ENCODE results near the gene PCDHB4. TPM values are rescaled to one million over a fixed set of nuclear protein-coding genes. Genes with fewer than 3 reads are reported as not detected.
"Not testable (repeated sequence)": the region's sequence is repeated elsewhere in the genome, so short reads cannot be mapped to it uniquely, and the experiment has no call there.

Gene PCDHB4
- total and polyA plus RNA-seq, 5 donors from 2014 or later, result not detected

DNA sequence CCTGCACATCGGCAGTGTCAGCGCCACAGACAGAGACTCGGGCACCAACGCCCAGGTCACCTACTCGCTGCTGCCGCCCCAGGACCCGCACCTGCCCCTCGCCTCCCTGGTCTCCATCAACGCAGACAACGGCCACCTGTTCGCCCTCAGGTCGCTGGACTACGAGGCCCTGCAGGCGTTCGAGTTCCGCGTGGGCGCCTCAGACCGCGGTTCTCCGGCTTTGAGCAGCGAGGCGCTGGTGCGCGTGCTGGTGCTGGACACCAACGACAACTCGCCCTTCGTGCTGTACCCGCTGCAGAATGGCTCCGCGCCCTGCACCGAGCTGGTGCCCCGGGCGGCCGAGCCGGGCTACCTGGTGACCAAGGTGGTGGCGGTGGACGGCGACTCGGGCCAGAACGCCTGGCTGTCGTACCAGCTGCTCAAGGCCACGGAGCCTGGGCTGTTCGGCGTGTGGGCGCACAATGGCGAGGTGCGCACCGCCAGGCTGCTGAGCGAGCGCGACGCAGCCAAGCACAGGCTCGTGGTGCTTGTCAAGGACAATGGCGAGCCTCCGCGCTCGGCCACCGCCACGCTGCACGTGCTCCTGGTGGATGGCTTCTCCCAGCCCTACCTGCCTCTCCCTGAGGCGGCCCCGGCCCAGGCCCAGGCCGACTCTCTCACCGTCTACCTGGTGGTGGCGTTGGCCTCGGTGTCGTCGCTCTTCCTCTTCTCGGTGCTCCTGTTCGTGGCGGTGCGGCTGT lies 1.9 kb downstream of the PCDHB4 start:
- H3K27ac Mint-ChIP-seq; H3K36me3 Mint-ChIP-seq; H3K27me3 Mint-ChIP-seq; H3K27ac ChIP-seq (ENCODE audit: insufficient read depth, low read length, poor library complexity, severe bottlenecking); H3K4me3 ChIP-seq (ENCODE audit: low read depth, low read length); H3K36me3 ChIP-seq (ENCODE audit: control insufficient read depth, insufficient read depth, low read length); DNase-seq; ATAC-seq (ENCODE audit: low read depth in 2 of 2); H3K27me3 ChIP-seq (ENCODE audit: control insufficient read depth, insufficient read depth, low read length); H3K4me1 ChIP-seq (ENCODE audit: control insufficient read depth, insufficient read depth, low read length, poor library complexity, severe bottlenecking); H3K4me3 Mint-ChIP-seq; H3K4me1 Mint-ChIP-seq: not testable (repeated sequence)
- peaks cover 2 to 12% of the 10 kb centered on the region in 2 experiments for H3K9me3 ChIP-seq (ENCODE audit: control insufficient read depth in 2 of 2, low read length in 2 of 2)
- peaks cover 0 to 14% (median 3%) of the 10 kb centered on the region in 7 donors for H3K9me3 Mint-ChIP-seq

DNA sequence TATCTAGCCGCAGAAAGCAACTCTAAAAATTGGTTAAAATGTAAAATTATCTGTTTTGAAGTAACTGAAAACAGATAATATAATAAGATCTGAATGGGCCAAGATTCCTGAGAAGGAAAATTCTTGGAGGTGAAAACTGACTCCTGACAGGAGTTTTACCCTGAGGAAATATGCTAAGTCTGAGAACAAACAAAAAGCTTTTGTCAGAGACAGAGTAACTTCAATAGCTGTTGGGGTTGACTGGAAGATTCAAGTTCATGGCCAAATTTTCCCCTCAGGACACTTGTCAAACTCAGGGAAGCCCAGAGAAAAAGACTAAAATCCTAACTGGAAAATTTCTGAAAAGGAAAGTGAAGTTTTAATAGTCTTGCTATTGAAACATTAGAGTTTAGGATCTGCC lies 5.7 kb downstream of the PCDHB4 start:
- no peak overlapping the region for H3K27ac ChIP-seq (ENCODE audit: insufficient read depth, low read length, poor library complexity, severe bottlenecking)
- H3K4me3 Mint-ChIP-seq, result no peak overlapping the region
- no peaks in the 10 kb centered on the region for H3K36me3 Mint-ChIP-seq
- peaks cover 0 to 10% (median 4%) of the 10 kb centered on the region in 7 donors for H3K9me3 Mint-ChIP-seq
- H3K9me3 ChIP-seq (ENCODE audit: control insufficient read depth in 2 of 2, low read length in 2 of 2), result peaks cover 2 to 6% of the 10 kb centered on the region in 2 experiments
- no peak for ATAC-seq (ENCODE audit: low read depth in 2 of 2)
- no peak for DNase-seq
- H3K27me3 Mint-ChIP-seq, result peaks cover 4% of the 10 kb centered on the region
- no peaks in the 10 kb centered on the region for H3K27me3 ChIP-seq (ENCODE audit: control insufficient read depth, insufficient read depth, low read length)
- H3K4me1 ChIP-seq (ENCODE audit: control insufficient read depth, insufficient read depth, low read length, poor library complexity, severe bottlenecking), result no peaks in the 10 kb centered on the region
- H3K27ac Mint-ChIP-seq, result no peak overlapping the region
- H3K4me1 Mint-ChIP-seq, result no peaks in the 10 kb centered on the region
- H3K4me3 ChIP-seq (ENCODE audit: low read depth, low read length), result no peak overlapping the region
- no peaks in the 10 kb centered on the region for H3K36me3 ChIP-seq (ENCODE audit: control insufficient read depth, insufficient read depth, low read length)

DNA sequence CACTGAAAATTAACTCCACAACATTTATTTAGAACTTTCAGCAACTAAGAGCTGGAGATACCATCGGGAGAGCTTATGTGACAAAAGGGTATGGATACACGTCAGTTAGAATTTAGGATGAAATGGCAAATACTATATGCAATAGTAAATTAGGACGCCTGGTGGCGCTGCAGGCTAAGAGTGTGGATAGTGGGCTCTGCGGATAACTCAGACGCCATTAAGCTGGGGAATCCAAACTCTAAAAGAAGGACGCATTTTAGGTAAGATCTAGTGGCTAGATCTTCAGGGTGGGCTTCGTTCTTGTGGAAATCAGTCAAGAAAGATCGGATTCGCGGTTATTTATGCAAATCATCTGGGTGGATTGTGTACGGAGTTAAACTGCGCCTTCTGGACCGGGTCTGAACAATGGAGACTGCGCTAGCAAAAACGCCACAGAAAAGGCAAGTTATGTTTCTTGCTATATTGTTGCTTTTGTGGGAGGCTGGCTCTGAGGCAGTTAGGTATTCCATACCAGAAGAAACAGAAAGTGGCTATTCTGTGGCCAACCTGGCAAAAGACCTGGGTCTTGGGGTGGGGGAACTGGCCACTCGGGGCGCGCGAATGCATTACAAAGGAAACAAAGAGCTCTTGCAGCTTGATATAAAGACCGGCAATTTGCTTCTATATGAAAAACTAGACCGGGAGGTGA lies 13.6 kb downstream of the PCDHB4 start, which contains the start of gene PCDHB5:
TSS of gene PCDHB5 (plus strand) at position 177 of the 688 bp plus-strand sequence. CDS start at position 406, 229 bp downstream.
- H3K27ac ChIP-seq (ENCODE audit: insufficient read depth, low read length, poor library complexity, severe bottlenecking), result no peak within 1 kb of the TSS
- H3K27ac Mint-ChIP-seq, result peak within 1 kb of the TSS in 1 of 3 donors; percentile 26
- peaks cover 15 to 17% of the 10 kb centered on the region in 2 experiments for H3K9me3 ChIP-seq (ENCODE audit: control insufficient read depth in 2 of 2, low read length in 2 of 2)
- peaks cover 3 to 7% (median 5%) of the 10 kb centered on the region in 4 donors for H3K4me1 Mint-ChIP-seq
- peak within 1 kb of the TSS; percentile 26 for H3K4me3 ChIP-seq (ENCODE audit: low read depth, low read length)
- ATAC-seq (ENCODE audit: low read depth in 2 of 2), result no peak
- peaks cover 0 to 47% (median 19%) of the 10 kb centered on the region in 7 donors for H3K9me3 Mint-ChIP-seq
- DNase-seq, result peak in 1 of 3 donors; percentile 1
- no peaks in the 10 kb centered on the region for H3K4me1 ChIP-seq (ENCODE audit: control insufficient read depth, insufficient read depth, low read length, poor library complexity, severe bottlenecking)
- peak within 1 kb of the TSS in 2 of 4 donors; percentile 33 to 78 for H3K4me3 Mint-ChIP-seq
- peaks cover 4% of the 10 kb centered on the region for H3K36me3 Mint-ChIP-seq
- no peaks in the 10 kb centered on the region for H3K27me3 Mint-ChIP-seq
- peaks cover 2% of the 10 kb centered on the region for H3K27me3 ChIP-seq (ENCODE audit: control insufficient read depth, insufficient read depth, low read length)
- no peaks in the 10 kb centered on the region for H3K36me3 ChIP-seq (ENCODE audit: control insufficient read depth, insufficient read depth, low read length)

DNA sequence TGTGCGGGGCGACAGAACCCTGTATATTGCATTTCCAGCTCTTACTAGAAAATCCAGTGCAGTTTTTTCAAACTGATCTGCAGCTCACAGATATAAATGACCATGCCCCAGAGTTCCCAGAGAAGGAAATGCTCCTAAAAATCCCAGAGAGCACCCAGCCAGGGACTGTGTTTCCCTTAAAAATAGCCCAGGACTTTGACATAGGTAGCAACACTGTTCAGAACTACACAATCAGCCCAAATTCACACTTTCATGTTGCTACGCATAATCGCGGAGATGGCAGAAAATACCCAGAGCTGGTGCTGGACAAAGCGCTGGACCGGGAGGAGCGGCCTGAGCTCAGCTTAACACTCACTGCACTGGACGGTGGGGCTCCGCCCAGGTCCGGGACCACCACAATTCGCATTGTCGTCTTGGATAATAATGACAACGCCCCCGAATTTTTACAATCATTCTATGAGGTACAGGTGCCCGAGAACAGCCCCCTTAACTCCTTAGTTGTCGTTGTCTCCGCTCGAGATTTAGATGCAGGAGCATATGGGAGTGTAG lies 14.2 kb downstream of the PCDHB4 start:
- ATAC-seq (ENCODE audit: low read depth in 2 of 2) (no peak), DNase-seq (no peak)
- no peak overlapping the region for H3K27ac Mint-ChIP-seq
- Histone ChIP-seq H3K27ac (ENCODE audit: insufficient read depth, low read length, poor library complexity, severe bottlenecking) (no peak overlapping the region), H3K9me3 (ENCODE audit: control insufficient read depth in 2 of 2, low read length in 2 of 2) (peaks cover 15 to 17% of the 10 kb centered on the region in 2 experiments), H3K4me1 (ENCODE audit: control insufficient read depth, insufficient read depth, low read length, poor library complexity, severe bottlenecking) (no peaks in the 10 kb centered on the region), H3K27me3 (ENCODE audit: control insufficient read depth, insufficient read depth, low read length) (peaks cover 2% of the 10 kb centered on the region), H3K36me3 (ENCODE audit: control insufficient read depth, insufficient read depth, low read length) (no peaks in the 10 kb centered on the region), H3K4me3 (ENCODE audit: low read depth, low read length) (peak overlapping the region; percentile 26)
- H3K9me3 Mint-ChIP-seq, result peaks cover 0 to 43% (median 19%) of the 10 kb centered on the region in 7 donors
- H3K36me3 Mint-ChIP-seq, result peaks cover 4% of the 10 kb centered on the region
- H3K4me3 Mint-ChIP-seq, result peak overlapping the region in 1 of 4 donors; percentile 78
- H3K27me3 Mint-ChIP-seq, result no peaks in the 10 kb centered on the region
- H3K4me1 Mint-ChIP-seq, result peaks cover 3 to 7% (median 5%) of the 10 kb centered on the region in 4 donors

DNA sequence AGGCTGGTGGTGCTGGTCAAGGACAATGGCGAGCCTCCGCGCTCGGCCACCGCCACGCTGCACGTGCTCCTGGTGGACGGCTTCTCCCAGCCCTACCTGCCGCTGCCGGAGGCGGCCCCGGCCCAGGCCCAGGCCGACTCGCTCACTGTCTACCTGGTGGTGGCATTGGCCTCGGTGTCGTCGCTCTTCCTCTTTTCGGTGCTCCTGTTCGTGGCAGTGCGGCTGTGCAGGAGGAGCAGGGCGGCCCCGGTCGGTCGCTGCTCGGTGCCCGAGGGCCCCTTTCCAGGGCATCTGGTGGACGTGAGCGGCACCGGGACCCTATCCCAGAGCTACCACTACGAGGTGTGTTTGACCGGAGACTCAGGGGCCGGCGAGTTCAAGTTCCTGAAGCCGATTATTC lies 15.7 kb downstream of the PCDHB4 start:
- H3K36me3 Mint-ChIP-seq; H3K27me3 Mint-ChIP-seq; H3K27ac ChIP-seq (ENCODE audit: insufficient read depth, low read length, poor library complexity, severe bottlenecking); H3K27ac Mint-ChIP-seq; DNase-seq; H3K27me3 ChIP-seq (ENCODE audit: control insufficient read depth, insufficient read depth, low read length); H3K4me1 ChIP-seq (ENCODE audit: control insufficient read depth, insufficient read depth, low read length, poor library complexity, severe bottlenecking); H3K4me3 ChIP-seq (ENCODE audit: low read depth, low read length); H3K36me3 ChIP-seq (ENCODE audit: control insufficient read depth, insufficient read depth, low read length); ATAC-seq (ENCODE audit: low read depth in 2 of 2); H3K4me1 Mint-ChIP-seq; H3K4me3 Mint-ChIP-seq: not testable (repeated sequence)
- H3K9me3 Mint-ChIP-seq, result peaks cover 0 to 43% (median 18%) of the 10 kb centered on the region in 7 donors
- H3K9me3 ChIP-seq (ENCODE audit: control insufficient read depth in 2 of 2, low read length in 2 of 2), result peaks cover 15 to 17% of the 10 kb centered on the region in 2 experiments

DNA sequence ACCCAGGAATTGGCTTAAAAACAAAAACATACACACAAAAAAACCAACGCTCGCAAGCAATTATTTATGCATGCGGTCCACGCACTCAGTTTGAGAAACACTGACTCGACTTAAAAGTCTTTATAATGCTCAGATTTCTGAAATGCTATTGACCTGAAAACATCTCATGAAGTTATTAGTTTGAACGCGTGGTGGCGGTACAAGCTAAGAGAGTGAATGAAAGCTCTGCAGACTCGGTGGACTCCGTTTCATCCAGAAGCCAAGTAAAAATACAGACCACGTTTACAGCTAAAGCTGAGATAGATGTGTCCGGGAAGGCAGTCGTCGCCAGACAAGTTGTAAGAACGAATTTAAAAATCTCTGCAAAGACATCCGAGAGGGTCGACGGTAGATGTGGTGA lies 28.2 kb downstream of the PCDHB4 start, which contains the start of gene PCDHB6:
TSS of gene PCDHB6 (plus strand) at position 246 of the 400 bp plus-strand sequence. CDS start 201 bp downstream, outside the sequence.
- no peaks in the 10 kb centered on the region for H3K36me3 Mint-ChIP-seq
- Histone ChIP-seq H3K4me3 (ENCODE audit: low read depth, low read length) (no peak within 1 kb of the TSS), H3K4me1 (ENCODE audit: control insufficient read depth, insufficient read depth, low read length, poor library complexity, severe bottlenecking) (no peaks in the 10 kb centered on the region), H3K27me3 (ENCODE audit: control insufficient read depth, insufficient read depth, low read length) (peaks cover 2% of the 10 kb centered on the region), H3K9me3 (ENCODE audit: control insufficient read depth in 2 of 2, low read length in 2 of 2) (peaks cover 5 to 6% of the 10 kb centered on the region in 2 experiments), H3K27ac (ENCODE audit: insufficient read depth, low read length, poor library complexity, severe bottlenecking) (no peak within 1 kb of the TSS), H3K36me3 (ENCODE audit: control insufficient read depth, insufficient read depth, low read length) (no peaks in the 10 kb centered on the region)
- H3K9me3 Mint-ChIP-seq, result peaks cover 0 to 17% (median 8%) of the 10 kb centered on the region in 7 donors
- no peak within 1 kb of the TSS for H3K27ac Mint-ChIP-seq
- H3K27me3 Mint-ChIP-seq, result peaks cover 9% of the 10 kb centered on the region
- peaks cover 0 to 5% (median 1%) of the 10 kb centered on the region in 4 donors for H3K4me1 Mint-ChIP-seq
- peak in 1 of 3 donors; percentile 1 for DNase-seq
- no peak for ATAC-seq (ENCODE audit: low read depth in 2 of 2)
- H3K4me3 Mint-ChIP-seq, result peak within 1 kb of the TSS in 1 of 4 donors; percentile 71

DNA sequence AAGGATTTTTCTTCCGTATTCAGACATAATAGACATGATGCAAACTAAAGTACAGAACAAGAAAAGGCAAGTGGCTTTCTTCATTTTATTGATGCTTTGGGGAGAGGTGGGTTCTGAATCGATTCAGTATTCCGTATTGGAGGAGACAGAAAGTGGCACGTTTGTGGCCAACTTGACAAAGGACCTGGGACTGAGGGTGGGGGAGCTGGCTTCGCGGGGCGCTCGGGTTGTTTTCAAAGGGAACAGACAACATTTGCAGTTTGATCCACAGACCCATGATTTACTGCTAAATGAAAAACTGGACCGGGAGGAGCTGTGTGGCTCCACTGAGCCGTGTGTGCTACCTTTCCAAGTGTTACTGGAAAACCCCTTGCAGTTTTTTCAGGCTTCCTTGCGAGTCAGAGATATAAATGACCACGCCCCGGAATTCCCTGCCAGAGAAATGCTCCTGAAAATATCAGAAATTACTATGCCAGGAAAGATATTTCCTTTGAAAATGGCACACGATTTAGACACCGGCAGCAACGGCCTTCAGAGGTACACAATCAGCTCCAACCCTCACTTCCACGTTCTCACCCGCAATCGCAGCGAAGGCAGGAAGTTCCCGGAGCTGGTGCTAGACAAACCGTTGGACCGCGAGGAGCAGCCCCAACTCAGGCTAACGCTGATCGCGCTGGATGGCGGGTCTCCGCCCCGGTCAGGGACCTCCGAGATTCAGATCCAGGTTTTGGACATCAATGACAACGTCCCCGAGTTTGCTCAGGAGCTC lies 28.8 kb downstream of the PCDHB4 start:
- peaks cover 9% of the 10 kb centered on the region for H3K27me3 Mint-ChIP-seq
- peak overlapping the region in 1 of 4 donors; percentile 71 for H3K4me3 Mint-ChIP-seq
- H3K9me3 Mint-ChIP-seq, result peaks cover 0 to 17% (median 8%) of the 10 kb centered on the region in 7 donors
- no peaks in the 10 kb centered on the region for H3K36me3 Mint-ChIP-seq
- ATAC-seq (ENCODE audit: low read depth in 2 of 2), result no peak
- Histone ChIP-seq H3K4me3 (ENCODE audit: low read depth, low read length) (no peak overlapping the region), H3K27ac (ENCODE audit: insufficient read depth, low read length, poor library complexity, severe bottlenecking) (no peak overlapping the region), H3K36me3 (ENCODE audit: control insufficient read depth, insufficient read depth, low read length) (no peaks in the 10 kb centered on the region), H3K4me1 (ENCODE audit: control insufficient read depth, insufficient read depth, low read length, poor library complexity, severe bottlenecking) (no peaks in the 10 kb centered on the region), H3K9me3 (ENCODE audit: control insufficient read depth in 2 of 2, low read length in 2 of 2) (peaks cover 5 to 8% of the 10 kb centered on the region in 2 experiments), H3K27me3 (ENCODE audit: control insufficient read depth, insufficient read depth, low read length) (peaks cover 2% of the 10 kb centered on the region)
- peaks cover 0 to 5% (median 1%) of the 10 kb centered on the region in 4 donors for H3K4me1 Mint-ChIP-seq
- DNase-seq, result no peak
- no peak overlapping the region for H3K27ac Mint-ChIP-seq
